ENCODE measurements around the gene WDFY1.
"Not testable (repeated sequence)": the region's sequence is repeated elsewhere in the genome, so short reads cannot be mapped to it uniquely, and the experiment has no call there.

DNA sequence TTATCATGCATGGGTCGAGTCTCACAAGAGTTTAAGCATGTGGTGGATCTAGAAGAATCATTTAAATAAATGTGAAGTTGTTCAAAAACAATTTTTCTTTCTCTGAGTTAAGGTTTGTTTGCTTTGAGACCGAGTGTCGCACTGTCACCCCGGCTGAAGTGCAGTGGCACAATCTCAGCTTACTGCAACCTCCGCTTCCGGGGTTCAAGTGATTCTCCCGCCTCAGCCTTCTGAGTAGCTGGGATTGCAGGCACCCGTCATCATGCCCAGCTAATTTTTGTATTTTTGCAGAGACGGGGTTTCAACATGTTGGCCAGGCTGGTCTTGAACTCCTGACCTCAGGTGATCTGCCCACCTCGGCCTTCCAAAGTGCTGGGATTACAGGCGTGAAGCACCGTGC, 73.5 kb downstream of the WDFY1 start:
- TF ChIP-seq CTCF (IDR thresholded peaks at IDR 0.05); POLR2A (IDR thresholded peaks at IDR 0.05); EP300 (IDR thresholded peaks at IDR 0.05; ENCODE audit: low read depth): not testable (repeated sequence)
